ENCODE measurements around the gene OSBPL3.

OSBPL3 gene

GRCh38 chr7:24763303-24763901, 216.6 kb downstream of the OSBPL3 start:
- DNase-seq (ENCODE audit: low read depth, low spot score), result no peak

DNA sequence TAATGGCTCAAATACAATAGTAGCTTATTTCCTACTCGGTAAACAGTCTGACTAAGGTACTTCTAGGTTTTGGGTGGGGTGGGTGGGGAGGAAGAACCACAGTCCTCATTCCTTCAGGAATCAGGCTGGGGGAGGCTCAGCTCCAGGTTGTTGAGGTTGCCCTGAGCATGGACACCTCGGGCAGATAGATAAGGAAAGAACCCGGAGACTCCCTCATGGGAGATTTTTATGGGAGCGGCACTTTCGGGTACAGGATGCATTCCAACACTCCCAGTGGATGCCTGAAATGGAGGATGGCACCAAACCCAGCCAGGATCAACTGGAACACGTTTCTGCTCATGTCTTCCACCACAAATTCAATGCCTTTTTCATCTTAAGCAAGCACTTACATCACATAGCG, 217.2 kb downstream of the OSBPL3 start:
- DNase-seq (ENCODE audit: low read depth, low spot score), result no peak

DNA sequence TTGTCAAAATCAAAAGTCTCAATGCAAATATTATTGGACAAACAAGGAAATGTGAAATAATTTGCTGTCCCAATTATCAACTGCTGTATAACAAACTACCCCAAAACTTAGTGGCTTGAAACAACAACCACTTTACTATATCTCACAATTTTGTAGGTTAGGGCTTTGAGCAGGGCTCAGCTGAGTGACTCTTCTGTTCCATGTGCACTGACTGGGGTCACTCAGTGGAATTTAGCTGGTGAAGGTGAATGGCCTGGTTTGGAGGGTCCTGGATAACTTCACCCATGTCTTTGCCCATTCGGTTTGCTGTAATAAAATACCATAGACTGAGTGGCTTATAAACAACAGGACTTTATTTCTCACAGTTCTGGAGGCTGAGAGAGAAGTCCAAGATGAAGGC, 219.0 kb downstream of the OSBPL3 start:
- no peak for DNase-seq (ENCODE audit: low read depth, low spot score)

- no peak for DNase-seq (ENCODE audit: low read depth, low spot score)
These were observed 222.4 kb downstream of the OSBPL3 start, which contains the start of gene GSDME for GRCh38 chr7:24757353-24758275. Gene GSDME (minus strand): TSS chr7:24757464. CDS start chr7:24749774, 7,690 bp downstream.

DNA sequence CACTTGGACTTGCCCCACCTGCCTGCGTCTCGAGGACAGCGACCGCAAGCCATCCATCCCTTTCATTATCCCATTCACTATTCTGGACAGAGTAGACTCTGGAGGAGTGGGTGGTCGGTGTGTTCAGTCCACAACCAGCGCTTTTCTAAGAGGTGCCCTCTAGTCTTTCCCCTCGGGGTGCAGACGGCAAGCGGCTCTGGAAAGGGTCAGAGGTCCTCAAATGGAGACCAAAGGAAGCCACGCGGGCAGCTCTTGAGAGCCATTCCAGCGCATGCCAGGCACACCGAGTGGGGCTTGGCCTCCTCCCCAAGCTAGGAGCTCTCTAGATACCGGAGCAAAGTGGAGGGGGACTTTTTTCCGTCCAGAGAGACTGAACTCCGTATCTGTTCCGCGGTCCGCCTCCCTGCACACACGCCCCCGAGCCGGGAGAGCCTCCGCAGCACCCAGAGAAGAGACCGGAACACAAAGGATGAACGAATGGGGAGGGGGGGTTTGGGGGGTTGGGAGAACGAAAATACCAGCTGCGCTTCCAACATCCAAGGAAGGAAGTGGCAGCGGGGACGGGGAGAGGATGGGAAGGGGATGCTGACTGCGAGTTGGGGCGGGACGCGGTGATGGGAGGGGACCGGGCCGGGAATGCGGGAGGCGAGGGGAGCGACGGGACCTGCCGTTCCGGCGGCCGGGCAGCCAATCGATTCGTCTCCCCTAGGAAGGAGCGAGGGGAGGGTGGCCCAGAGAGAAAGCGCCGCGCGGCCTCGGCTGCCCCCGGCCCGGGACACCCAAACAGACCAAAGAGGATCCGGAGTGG, 223.2 kb downstream of the OSBPL3 start:
- DNase-seq (ENCODE audit: low read depth, low spot score), result no peak

- no peak for DNase-seq (ENCODE audit: low read depth, low spot score)
These were observed 224.2 kb downstream of the OSBPL3 start for GRCh38 chr7:24755541-24756407.

GRCh38 chr7:24754906-24755506, 225.0 kb downstream of the OSBPL3 start:
- DNase-seq (ENCODE audit: low read depth, low spot score), result no peak

GRCh38 chr7:24752073-24752800, 227.7 kb downstream of the OSBPL3 start:
- no peak for DNase-seq (ENCODE audit: low read depth, low spot score)

DNA sequence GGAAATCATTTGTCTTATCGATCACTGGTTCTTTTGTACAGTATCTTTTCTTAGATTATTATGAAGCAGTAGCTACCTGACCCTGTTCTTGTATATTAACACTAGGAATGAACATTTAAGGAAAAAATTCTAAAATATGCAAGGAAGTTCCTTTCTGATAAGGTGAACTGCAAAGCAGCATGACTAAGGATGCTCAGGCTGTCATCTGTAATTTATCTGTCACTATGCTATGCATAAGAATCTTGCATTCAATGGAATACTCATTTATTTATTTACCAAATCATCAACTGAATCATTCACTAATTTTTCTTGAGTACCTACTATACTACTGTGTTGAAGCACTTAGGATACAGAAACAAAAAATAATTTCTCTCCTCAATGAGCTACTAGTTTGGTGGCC, 228.5 kb downstream of the OSBPL3 start:
- no peak for DNase-seq (ENCODE audit: low read depth, low spot score)

GRCh38 chr7:24750441-24751055, 229.4 kb downstream of the OSBPL3 start:
- no peak for DNase-seq (ENCODE audit: low read depth, low spot score)

GRCh38 chr7:24748521-24748920, 231.5 kb downstream of the OSBPL3 start:
- DNase-seq (ENCODE audit: low read depth, low spot score), result no peak

Measured in brain pericyte (primary cell).